Measurements from ENCODE around the gene PAWR. TPM values are rescaled to one million over a fixed set of nuclear protein-coding genes. Genes with fewer than 3 reads are reported as not detected.
"Not testable (repeated sequence)": the region's sequence is repeated elsewhere in the genome, so short reads cannot be mapped to it uniquely, and the experiment has no call there.

Gene PAWR
- total RNA-seq, 4 donors from 2014 or later = 86.7 to 174 (median 95.8) TPM

- Histone ChIP-seq H3K4me1 (peaks cover 0 to 9% (median 0%) of the 10 kb centered on the region in 4 donors), H3K4me3 (no peak overlapping the region), H3K9me3 (peaks cover 0 to 2% (median 0%) of the 10 kb centered on the region in 4 donors), H3K27ac (peak overlapping the region in 2 of 4 donors; percentile 25 to 29), H3K27me3 (no peaks in the 10 kb centered on the region), H3K36me3 (peaks cover 0 to 15% (median 0%) of the 10 kb centered on the region in 3 donors)
- no peak for DNase-seq
- no peak for TF ChIP-seq POLR2A (IDR thresholded peaks at IDR 0.05)
- TF ChIP-seq CTCF (IDR thresholded peaks at IDR 0.05) = no peak
Observed at GRCh38 chr12:79566452-79567174, 124.2 kb downstream of the PAWR start.

GRCh38 chr12:79564727-79565350, 125.9 kb downstream of the PAWR start:
- not testable (repeated sequence) for H3K27me3 ChIP-seq, H3K4me3 ChIP-seq, H3K9me3 ChIP-seq, DNase-seq, H3K27ac ChIP-seq
- peaks cover 0 to 17% (median 0%) of the 10 kb centered on the region in 3 donors for H3K36me3 ChIP-seq
- peaks cover 0 to 15% (median 0%) of the 10 kb centered on the region in 4 donors for H3K4me1 ChIP-seq

- H3K4me3 ChIP-seq = no peak overlapping the region
- TF ChIP-seq CTCF (IDR thresholded peaks at IDR 0.05) (no peak), POLR2A (IDR thresholded peaks at IDR 0.05) (no peak)
- H3K9me3 ChIP-seq = peaks cover 0 to 6% (median 0%) of the 10 kb centered on the region in 4 donors
- H3K4me1 ChIP-seq = peaks cover 0 to 31% (median 1%) of the 10 kb centered on the region in 4 donors
- peaks cover 0 to 10% (median 0%) of the 10 kb centered on the region in 3 donors for H3K36me3 ChIP-seq
- no peaks in the 10 kb centered on the region for H3K27me3 ChIP-seq
- DNase-seq = no peak
- H3K27ac ChIP-seq = peak overlapping the region in 2 of 4 donors; percentile 28 to 53
Observed at GRCh38 chr12:79563021-79563740, 127.6 kb downstream of the PAWR start.

- H3K27me3 ChIP-seq = no peaks in the 10 kb centered on the region
- peaks cover 0 to 6% (median 0%) of the 10 kb centered on the region in 4 donors for H3K9me3 ChIP-seq
- peaks cover 0 to 10% (median 0%) of the 10 kb centered on the region in 3 donors for H3K36me3 ChIP-seq
- no peak for DNase-seq
- no peak overlapping the region for H3K4me3 ChIP-seq
- H3K27ac ChIP-seq = no peak overlapping the region
- peaks cover 0 to 30% (median 1%) of the 10 kb centered on the region in 4 donors for H3K4me1 ChIP-seq
- TF ChIP-seq POLR2A (IDR thresholded peaks at IDR 0.05) (no peak), CTCF (IDR thresholded peaks at IDR 0.05) (no peak)
Observed at GRCh38 chr12:79561401-79562132, 129.2 kb downstream of the PAWR start.

- H3K4me1 ChIP-seq = peaks cover 0 to 22% (median 1%) of the 10 kb centered on the region in 4 donors
- no peak for DNase-seq
- peaks cover 0 to 9% (median 0%) of the 10 kb centered on the region in 3 donors for H3K36me3 ChIP-seq
Observed at GRCh38 chr12:79560225-79560889, 130.4 kb downstream of the PAWR start.

More at GRCh38 chr12:79560225-79560889, 130.4 kb downstream of the PAWR start:
- H3K27ac ChIP-seq = peak overlapping the region in 2 of 4 donors; percentile 0 to 23
- no peaks in the 10 kb centered on the region for H3K27me3 ChIP-seq
- peaks cover 0 to 6% (median 0%) of the 10 kb centered on the region in 4 donors for H3K9me3 ChIP-seq
- TF ChIP-seq CTCF (IDR thresholded peaks at IDR 0.05) (no peak), POLR2A (IDR thresholded peaks at IDR 0.05) (no peak)
- H3K4me3 ChIP-seq = no peak overlapping the region

Data from Peyer's patch (tissue), 4 donors.